ENCODE measurements around the gene MSLN. TPM values are rescaled to one million over a fixed set of nuclear protein-coding genes. Genes with fewer than 3 reads are reported as not detected.

The MSLN gene
- total RNA-seq, 4 donors from 2014 or later, result 0.79 to 5.4 (median 2.3) TPM

DNA sequence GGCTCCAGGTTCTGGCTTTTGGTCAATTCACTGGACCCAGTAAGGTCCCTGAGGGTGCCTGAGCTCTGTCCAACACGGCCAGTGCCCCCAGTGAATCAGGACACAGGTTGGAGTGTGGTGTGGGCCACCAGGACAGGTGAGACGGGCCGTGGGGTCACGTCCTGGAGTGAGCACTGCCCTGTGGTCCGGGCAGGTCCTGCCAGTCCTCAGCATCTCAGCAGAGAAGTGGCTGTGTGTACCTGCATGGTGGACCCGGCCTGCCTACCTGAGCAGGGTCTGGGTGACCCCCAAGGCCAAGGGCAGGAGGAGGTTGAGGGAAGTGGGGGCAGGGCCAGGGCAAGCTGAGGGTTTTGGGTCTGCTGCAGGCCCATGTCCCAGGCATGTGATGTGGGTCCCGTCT, 41.9 kb downstream of the MSLN start:
- H3K4me1 ChIP-seq, result peaks cover 0 to 25% (median 0%) of the 10 kb centered on the region in 3 donors
- intact Hi-C loops (cut with DNase I), result no loop called here
- no peak for DNase-seq
- no peak overlapping the region for H3K27ac ChIP-seq
- H3K4me3 ChIP-seq, result no peak overlapping the region
- 67% methylated on average over 1 of the region's 7 CpGs; no CpG with 5 or more reads in 1 of the 2 donors for WGBS, 2 donors
- TF ChIP-seq, protein P1, sequence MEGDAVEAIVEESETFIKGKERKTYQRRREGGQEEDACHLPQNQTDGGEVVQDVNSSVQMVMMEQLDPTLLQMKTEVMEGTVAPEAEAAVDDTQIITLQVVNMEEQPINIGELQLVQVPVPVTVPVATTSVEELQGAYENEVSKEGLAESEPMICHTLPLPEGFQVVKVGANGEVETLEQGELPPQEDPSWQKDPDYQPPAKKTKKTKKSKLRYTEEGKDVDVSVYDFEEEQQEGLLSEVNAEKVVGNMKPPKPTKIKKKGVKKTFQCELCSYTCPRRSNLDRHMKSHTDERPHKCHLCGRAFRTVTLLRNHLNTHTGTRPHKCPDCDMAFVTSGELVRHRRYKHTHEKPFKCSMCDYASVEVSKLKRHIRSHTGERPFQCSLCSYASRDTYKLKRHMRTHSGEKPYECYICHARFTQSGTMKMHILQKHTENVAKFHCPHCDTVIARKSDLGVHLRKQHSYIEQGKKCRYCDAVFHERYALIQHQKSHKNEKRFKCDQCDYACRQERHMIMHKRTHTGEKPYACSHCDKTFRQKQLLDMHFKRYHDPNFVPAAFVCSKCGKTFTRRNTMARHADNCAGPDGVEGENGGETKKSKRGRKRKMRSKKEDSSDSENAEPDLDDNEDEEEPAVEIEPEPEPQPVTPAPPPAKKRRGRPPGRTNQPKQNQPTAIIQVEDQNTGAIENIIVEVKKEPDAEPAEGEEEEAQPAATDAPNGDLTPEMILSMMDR (IDR thresholded peaks at IDR 0.05), result no peak
- no peak for TF ChIP-seq POLR2A (IDR thresholded peaks at IDR 0.05)
- no peaks in the 10 kb centered on the region for H3K9me3 ChIP-seq
- H3K36me3 ChIP-seq, result no peaks in the 10 kb centered on the region
- peaks cover 10 to 81% (median 23%) of the 10 kb centered on the region in 4 donors for H3K27me3 ChIP-seq

DNA sequence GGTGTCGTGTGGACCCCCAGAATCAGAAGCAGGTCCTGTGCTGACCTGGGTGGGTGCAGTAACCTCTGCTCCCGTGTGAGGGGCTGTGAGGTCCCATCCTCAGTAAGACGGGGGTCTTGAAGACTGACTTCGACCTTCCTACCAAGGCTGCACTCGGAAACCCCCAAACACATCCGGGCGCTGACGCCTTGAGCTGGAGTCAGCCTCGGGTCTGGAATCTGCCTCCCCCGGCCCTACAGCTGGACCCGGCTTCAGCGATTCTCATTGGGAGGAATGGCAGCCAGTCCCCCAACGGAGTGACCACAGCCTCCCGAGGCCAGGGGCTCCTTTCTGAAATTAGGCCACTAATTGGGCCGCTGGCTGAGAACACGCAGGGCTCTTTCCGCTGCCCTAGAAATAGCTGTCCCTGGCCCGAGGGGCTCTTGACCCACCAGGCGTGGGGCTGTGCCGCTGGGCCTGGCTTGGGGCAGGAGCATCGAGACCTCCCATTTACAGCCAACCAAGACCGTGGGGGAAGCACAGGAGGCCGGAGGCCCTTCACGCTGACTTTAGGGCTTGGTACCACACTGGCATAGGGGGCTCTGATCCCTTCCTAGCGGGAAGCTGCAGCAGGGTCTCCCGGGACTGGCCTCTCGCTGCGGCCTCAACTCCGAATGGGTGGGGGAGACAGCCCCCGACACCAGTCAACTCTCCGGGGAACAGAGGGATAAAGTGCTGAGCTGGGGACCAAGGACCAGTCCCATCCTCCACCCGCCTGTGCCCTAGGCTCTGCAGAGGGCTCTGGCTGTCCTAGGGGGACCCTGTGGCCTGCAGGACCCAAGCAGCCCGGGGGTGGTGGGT, 42.6 kb downstream of the MSLN start:
- H3K9me3 ChIP-seq, result no peaks in the 10 kb centered on the region
- H3K27ac ChIP-seq, result no peak overlapping the region
- peaks cover under 1 to 28% (median 2%) of the 10 kb centered on the region in 3 donors for H3K4me1 ChIP-seq
- WGBS, 2 donors, result 78 to 80% methylated on average over 5 to 12 of the region's 33 CpGs
- intact Hi-C loops (cut with DNase I), result no loop called here
- no peak overlapping the region for H3K4me3 ChIP-seq
- H3K36me3 ChIP-seq, result no peaks in the 10 kb centered on the region
- H3K27me3 ChIP-seq, result peaks cover 10 to 74% (median 23%) of the 10 kb centered on the region in 4 donors
- TF ChIP-seq POLR2A (IDR thresholded peaks at IDR 0.05), result no peak
- TF ChIP-seq, protein P1 (IDR thresholded peaks at IDR 0.05), result no peak
- no peak for DNase-seq

DNA sequence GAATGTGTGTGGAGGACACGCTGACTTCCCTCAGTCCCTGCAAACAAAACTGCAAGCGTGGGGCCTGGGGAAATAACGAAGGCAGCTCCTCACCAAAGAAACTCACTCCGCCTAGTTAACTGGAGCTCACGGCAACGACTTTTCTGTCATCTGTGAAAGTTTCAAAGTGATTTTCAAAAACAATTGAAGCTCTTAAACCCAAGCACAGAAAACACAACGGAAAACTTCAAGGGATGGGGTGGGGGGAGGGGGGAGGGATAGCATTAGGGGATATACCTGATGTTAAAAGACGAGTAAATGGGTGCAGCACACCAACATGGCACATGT, 43.2 kb downstream of the MSLN start:
- no peak for DNase-seq
- Histone ChIP-seq H3K27me3 (peaks cover 10 to 69% (median 23%) of the 10 kb centered on the region in 4 donors), H3K27ac (no peak overlapping the region), H3K4me3 (no peak overlapping the region), H3K4me1 (peaks cover 3 to 33% (median 8%) of the 10 kb centered on the region in 3 donors), H3K9me3 (no peaks in the 10 kb centered on the region), H3K36me3 (no peaks in the 10 kb centered on the region)
- 33 to 40% methylated on average over 6 to 8 of the region's 8 CpGs for WGBS, 2 donors
- intact Hi-C loops (cut with DNase I), result no loop called here
- TF ChIP-seq, protein P1 (IDR thresholded peaks at IDR 0.05), result no peak
- no peak for TF ChIP-seq POLR2A (IDR thresholded peaks at IDR 0.05)

DNA sequence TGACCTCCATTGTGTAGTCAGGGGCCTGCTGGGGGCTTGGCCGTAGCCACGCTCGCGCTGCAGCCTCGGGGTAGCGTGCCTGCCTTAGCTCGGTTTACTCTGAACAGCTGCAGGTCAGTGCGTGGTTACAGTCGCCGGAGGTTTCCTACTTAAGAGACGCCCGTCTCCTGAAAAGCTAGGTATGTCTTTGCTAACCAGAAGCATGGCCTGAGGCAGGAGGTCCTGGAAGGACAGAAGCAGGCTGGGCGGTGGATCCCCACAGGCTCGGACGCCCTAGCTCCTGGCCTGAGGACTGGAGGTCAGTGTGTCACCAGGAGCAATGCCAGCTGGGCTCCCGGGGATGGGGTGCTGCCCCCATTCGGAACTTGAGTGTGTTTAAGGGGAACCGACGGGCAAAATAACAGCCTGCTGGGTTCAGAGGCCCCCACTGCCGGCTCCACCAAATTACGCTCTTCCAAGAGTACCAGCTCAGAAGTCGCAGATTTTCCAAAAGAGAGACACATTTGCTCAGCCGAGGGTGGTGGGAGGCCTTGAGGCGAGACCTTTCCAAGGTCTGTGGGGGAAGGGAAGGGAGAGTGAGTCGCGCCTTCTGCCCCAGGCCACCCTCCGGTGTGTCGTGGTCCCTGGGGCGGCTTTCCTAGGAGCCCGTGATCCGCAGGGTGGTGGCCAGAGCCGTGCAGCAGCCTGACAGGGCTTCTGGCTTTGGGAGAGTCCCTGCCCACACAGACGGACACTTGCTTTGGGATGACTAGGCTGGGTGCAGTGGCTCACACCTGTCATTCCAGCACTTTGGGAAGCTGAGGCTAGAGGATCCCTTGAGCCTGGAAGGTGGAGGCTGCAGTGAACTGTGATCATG, 43.9 kb downstream of the MSLN start:
- TF ChIP-seq, protein P1 (IDR thresholded peaks at IDR 0.05), result no peak
- TF ChIP-seq POLR2A (IDR thresholded peaks at IDR 0.05), result no peak
- intact Hi-C loops (cut with DNase I), result no loop called here
- DNase-seq, result no peak
- Histone ChIP-seq H3K9me3 (no peaks in the 10 kb centered on the region), H3K4me3 (no peak overlapping the region), H3K27me3 (peaks cover 10 to 66% (median 20%) of the 10 kb centered on the region in 4 donors), H3K36me3 (no peaks in the 10 kb centered on the region), H3K27ac (no peak overlapping the region), H3K4me1 (peaks cover 3 to 33% (median 10%) of the 10 kb centered on the region in 3 donors)
- WGBS, 2 donors, result 43 to 44% methylated on average over 7 to 17 of the region's 33 CpGs

DNA sequence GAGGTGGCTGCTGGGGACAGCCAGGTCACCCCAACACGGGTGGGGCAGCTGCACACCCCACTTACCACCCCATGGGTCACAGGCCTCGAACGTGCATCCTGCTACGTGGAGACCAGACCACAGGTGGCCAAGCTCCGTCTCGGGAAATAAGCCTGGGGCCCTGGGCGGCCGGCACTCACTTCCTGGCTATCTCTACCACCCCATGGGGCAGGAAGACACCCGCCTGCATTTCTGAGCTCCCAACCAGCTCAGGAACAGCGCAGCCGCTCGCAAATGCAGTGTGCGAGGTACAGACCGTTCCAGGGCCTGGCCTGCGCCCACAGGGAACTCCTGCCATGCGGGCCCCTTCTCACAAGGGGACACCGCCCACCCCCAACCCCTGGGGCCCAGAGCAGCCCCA, 44.9 kb downstream of the MSLN start:
- Histone ChIP-seq H3K4me1 (peaks cover 3 to 25% (median 10%) of the 10 kb centered on the region in 3 donors), H3K36me3 (no peaks in the 10 kb centered on the region), H3K4me3 (no peak overlapping the region), H3K27me3 (peaks cover 7 to 63% (median 13%) of the 10 kb centered on the region in 4 donors), H3K27ac (no peak overlapping the region), H3K9me3 (no peaks in the 10 kb centered on the region)
- intact Hi-C loops (cut with DNase I), result no loop called here
- WGBS, 2 donors, result 64 to 66% methylated on average over 4 to 7 of the region's 17 CpGs
- no peak for DNase-seq
- TF ChIP-seq, protein P1 (IDR thresholded peaks at IDR 0.05), result no peak
- no peak for TF ChIP-seq POLR2A (IDR thresholded peaks at IDR 0.05)

Data from esophagus squamous epithelium (tissue), 5 donors.